Measurements from ENCODE around the gene SCARB1.

DNA sequence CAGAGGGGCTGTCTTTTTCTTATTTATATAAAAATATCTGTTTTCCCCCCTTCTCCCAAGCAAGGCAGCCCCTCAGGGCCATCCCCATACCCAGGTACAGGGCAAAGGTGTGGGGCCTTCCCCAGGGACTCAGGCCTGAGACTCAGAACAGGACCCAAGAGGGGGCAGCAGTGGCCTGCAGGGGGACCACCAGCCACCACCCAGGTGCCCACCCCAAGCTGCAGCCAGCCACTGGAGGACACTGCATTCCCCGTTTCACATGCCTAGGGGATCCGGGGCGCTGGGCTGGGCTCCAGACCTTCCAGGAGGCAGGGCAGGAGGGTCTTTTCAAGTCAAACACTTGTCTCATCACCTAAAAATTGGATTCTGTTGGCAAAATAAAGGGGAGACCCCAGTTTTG, 83.3 kb downstream of the SCARB1 start:
- TF ChIP-seq, protein P1, sequence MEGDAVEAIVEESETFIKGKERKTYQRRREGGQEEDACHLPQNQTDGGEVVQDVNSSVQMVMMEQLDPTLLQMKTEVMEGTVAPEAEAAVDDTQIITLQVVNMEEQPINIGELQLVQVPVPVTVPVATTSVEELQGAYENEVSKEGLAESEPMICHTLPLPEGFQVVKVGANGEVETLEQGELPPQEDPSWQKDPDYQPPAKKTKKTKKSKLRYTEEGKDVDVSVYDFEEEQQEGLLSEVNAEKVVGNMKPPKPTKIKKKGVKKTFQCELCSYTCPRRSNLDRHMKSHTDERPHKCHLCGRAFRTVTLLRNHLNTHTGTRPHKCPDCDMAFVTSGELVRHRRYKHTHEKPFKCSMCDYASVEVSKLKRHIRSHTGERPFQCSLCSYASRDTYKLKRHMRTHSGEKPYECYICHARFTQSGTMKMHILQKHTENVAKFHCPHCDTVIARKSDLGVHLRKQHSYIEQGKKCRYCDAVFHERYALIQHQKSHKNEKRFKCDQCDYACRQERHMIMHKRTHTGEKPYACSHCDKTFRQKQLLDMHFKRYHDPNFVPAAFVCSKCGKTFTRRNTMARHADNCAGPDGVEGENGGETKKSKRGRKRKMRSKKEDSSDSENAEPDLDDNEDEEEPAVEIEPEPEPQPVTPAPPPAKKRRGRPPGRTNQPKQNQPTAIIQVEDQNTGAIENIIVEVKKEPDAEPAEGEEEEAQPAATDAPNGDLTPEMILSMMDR (IDR thresholded peaks at IDR 0.05; ENCODE audit: insufficient read depth, low read depth, low read length), result no peak
- no peak for TF ChIP-seq EZH2 (IDR thresholded peaks at IDR 0.05; ENCODE audit: insufficient read depth, low read length)

All from astrocyte (in vitro differentiated cells and primary cell).